Kidney epithelial cell (primary cell): ENCODE data around the gene OSBP2. TPM values are rescaled to one million over a fixed set of nuclear protein-coding genes. Genes with fewer than 3 reads are reported as not detected.

ENCODE experiments used
- DNase-seq: peaks from one replicate; pipeline ENCODE4 v3.0.0-alpha.2; 2010; ENCODE audit warnings: low read depth
- H3K27me3 ChIP-seq: 2 replicates; pipeline ENCODE4 v1.6.0; 2011; ENCODE audit warnings: low read length; ENCODE audit not compliant: control insufficient read depth, insufficient read depth
- H3K36me3 ChIP-seq: 2 replicates; pipeline ENCODE4 v1.5.1; 2011; ENCODE audit warnings: low read length; ENCODE audit not compliant: control insufficient read depth, insufficient read depth
- H3K4me3 ChIP-seq: 2 replicates; pipeline ENCODE4 v1.5.1; 2011; ENCODE audit warnings: low read depth, mild to moderate bottlenecking, control low read depth, low read length
- total RNA-seq: library from RNA; depleted of rRNA; stranded (reverse); fragments of >200 nt; gene quantifications from 2 replicates; pipeline ENCODE4 v1.2.3, GENCODE V29; 2015
- TF ChIP-seq, protein P1 (sequence below): IDR thresholded peaks from 2 replicates; pipeline ENCODE4 v1.5.1; 2011; ENCODE audit warnings: mild to moderate bottlenecking, moderate library complexity, low read length, control low read depth, inconsistent platforms; ENCODE audit not compliant: insufficient read depth, poor library complexity, severe bottlenecking

The OSBP2 gene
- total RNA-seq, 1 donor from 2014 or later, result 5.0 TPM

DNA sequence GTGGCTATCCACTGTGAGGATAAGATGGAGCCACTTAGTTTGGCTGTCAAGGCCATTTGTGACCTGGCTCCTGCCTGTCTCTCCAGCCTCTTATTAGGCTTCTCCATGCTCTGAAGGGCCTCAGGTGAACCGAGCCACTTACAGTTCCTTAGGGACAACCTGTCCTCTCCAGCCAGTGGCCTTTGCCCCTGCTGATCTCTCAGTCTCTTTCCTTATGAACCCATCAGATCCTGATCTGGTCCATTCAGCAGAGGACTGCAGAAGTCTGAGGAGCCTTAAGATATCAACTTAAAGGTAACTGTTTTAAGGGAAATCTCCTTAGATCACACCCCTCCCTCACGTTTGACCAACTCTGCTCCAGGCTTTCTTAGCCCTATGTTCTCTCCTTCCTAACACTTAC is 29.4 kb upstream of the OSBP2 start:
- TF ChIP-seq, protein P1, sequence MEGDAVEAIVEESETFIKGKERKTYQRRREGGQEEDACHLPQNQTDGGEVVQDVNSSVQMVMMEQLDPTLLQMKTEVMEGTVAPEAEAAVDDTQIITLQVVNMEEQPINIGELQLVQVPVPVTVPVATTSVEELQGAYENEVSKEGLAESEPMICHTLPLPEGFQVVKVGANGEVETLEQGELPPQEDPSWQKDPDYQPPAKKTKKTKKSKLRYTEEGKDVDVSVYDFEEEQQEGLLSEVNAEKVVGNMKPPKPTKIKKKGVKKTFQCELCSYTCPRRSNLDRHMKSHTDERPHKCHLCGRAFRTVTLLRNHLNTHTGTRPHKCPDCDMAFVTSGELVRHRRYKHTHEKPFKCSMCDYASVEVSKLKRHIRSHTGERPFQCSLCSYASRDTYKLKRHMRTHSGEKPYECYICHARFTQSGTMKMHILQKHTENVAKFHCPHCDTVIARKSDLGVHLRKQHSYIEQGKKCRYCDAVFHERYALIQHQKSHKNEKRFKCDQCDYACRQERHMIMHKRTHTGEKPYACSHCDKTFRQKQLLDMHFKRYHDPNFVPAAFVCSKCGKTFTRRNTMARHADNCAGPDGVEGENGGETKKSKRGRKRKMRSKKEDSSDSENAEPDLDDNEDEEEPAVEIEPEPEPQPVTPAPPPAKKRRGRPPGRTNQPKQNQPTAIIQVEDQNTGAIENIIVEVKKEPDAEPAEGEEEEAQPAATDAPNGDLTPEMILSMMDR, result no peak
- no peak for DNase-seq
- Histone ChIP-seq H3K27me3 (peaks cover 2% of the 10 kb centered on the region), H3K4me3 (no peak overlapping the region), H3K36me3 (no peaks in the 10 kb centered on the region)

DNA sequence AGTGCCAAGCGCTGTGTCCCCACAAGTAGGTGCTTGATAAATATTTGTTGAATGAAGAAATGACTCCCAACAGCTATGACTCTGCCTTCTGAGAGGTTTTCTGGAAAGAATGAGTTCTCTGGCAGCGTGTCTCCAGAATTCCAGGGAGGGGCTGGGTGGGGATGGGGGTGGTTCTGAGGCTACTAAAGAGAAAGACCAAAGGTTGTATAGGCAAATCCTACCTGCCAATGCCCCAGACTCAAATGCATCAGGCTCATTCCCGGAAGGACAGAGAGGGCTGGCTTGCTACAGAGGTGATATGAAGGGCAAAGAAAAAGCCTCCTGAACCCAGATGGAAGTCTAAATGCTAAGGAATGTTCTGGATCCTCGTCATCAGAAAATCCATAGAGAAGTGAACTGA is 28.9 kb upstream of the OSBP2 start:
- Histone ChIP-seq H3K4me3 (no peak overlapping the region), H3K36me3 (no peaks in the 10 kb centered on the region), H3K27me3 (peaks cover 2% of the 10 kb centered on the region)
- DNase-seq, result no peak
- TF ChIP-seq, protein P1, result no peak

DNA sequence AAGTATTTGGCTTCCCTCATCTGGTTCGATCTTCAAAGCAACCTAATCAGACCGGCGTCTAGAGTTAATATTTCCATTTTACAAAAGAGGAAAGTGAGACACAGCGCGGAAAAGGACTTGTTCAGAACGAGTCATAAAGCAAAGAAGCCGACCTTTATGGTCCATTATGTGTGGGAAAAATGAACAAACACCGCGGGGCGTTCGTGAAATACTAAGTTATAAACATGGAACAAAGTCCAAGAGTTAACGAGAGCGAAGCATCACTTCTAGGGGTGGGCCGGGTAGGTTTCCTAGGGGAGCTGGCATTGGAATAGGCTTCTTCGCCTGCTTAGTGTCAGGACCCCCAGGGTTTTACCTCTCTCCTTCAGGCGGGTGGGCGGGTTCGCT is 27.6 kb upstream of the OSBP2 start:
- no peak for DNase-seq

DNA sequence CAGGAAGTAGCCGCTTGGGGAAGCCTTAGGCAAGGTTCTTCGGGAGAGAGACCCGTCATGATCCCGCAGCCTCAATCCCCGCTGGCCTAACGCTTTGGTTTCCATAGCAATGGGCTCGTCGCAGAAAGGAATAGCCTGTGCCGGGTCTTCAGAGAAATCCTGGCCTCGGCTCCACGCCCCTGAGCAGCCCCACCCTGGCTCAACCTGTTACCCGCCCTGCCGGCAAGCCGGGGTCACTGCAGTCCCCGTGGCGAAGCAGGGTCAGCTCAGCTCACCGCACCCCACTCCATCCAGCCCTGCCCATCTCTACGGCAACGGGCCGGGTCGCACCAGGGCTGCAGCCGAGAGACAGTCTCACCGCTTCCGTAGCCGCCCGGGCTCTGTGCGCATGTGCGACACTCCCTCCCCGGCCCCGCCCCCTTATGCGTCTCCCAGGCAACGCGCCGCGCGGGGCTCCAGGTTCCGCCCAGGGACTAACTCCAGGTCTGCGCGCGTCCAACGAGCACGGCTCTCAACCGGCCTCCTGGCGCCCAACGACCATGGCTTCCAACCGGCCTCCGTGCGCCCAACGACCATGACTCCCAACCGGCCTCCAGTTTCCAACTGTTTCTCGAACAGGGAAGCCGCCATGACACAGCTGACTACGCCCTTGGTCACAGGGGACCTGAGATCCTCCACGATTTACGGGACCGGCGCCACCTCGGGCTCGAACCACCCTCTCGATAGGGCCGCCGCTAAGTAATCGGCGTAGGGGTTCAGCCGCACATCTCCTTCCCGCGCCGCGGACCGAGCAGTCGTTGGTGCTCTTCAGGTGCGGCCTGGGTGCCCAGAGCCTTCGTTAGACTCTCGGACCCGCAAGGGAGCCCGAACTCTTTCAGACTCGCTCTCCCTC is 26.9 kb upstream of the OSBP2 start, which contains the start of gene DUSP18:
TSS of gene DUSP18 (minus strand) at position 382 of the 892 bp plus-strand sequence. CDS start 3,872 bp downstream, outside the sequence.
- TF ChIP-seq, protein P1, result peak; percentile 33
- Histone ChIP-seq H3K27me3 (peaks cover 2% of the 10 kb centered on the region), H3K4me3 (peak within 1 kb of the TSS; percentile 69), H3K36me3 (no peaks in the 10 kb centered on the region)
- peak; percentile 38 for DNase-seq

More for the DNA sequence above, 27.6 kb upstream of the OSBP2 start:
- H3K4me3 ChIP-seq, result peak overlapping the region; percentile 69
- no peaks in the 10 kb centered on the region for H3K36me3 ChIP-seq
- H3K27me3 ChIP-seq, result peaks cover 2% of the 10 kb centered on the region
- TF ChIP-seq, protein P1, result no peak

DNA sequence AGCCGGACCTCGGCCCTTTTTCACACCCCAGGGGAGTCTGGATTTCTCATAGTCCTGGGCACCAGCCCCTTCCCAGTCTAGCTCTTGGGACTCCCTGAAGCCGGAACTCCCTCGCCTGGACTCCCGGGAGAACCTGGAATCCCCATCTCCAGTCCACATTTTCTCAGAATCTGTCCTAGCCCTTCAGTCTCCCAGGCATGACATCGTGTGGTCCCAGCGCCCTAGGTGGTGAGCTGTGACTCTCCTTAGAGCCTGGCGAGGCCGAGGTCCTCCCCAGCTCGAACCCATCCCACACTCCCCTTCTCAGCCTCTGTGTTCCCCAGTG is 26.3 kb upstream of the OSBP2 start:
- Histone ChIP-seq H3K36me3 (no peaks in the 10 kb centered on the region), H3K27me3 (peaks cover 2% of the 10 kb centered on the region), H3K4me3 (peak overlapping the region; percentile 69)
- no peak for DNase-seq
- TF ChIP-seq, protein P1, result no peak
